Gastroesophageal sphincter (tissue), 4 donors: ENCODE data around the gene APP. TPM values are rescaled to one million over a fixed set of nuclear protein-coding genes. Genes with fewer than 3 reads are reported as not detected.

Experiments used
- ATAC-seq: fragments of 150-250 bp; one replicate; pipeline ENCODE4 v1.9.1; 2016; ENCODE audit warnings: mild to moderate bottlenecking, moderate library complexity
- H3K27ac ChIP-seq, 4 donors: fragments of 200-600 bp; sonication (generic) in 3 of 4; 1 replicate in 3 of 4; 2 replicates in 1 of 4; pipeline ENCODE4 v1.5.1; 2016 to 2019
- H3K27me3 ChIP-seq: fragments of 200-600 bp; sonication (generic); one replicate; pipeline ENCODE4 v1.5.1; 2019
- H3K36me3 ChIP-seq, 2 donors: fragments of 200-600 bp; sonication (generic); one replicate each; pipeline ENCODE4 v1.5.1; 2019; ENCODE audit warnings: control low read depth in 1 of 2
- H3K4me1 ChIP-seq, 3 donors: fragments of 200-600 bp; sonication (generic); 1 replicate in 2 of 3; 2 replicates in 1 of 3; pipeline ENCODE4 v1.5.1; 2016 to 2019; ENCODE audit warnings: control low read depth in 2 of 3
- H3K4me3 ChIP-seq, 2 donors: fragments of 200-600 bp; sonication (generic); one replicate each; pipeline ENCODE4 v1.5.1; 2019; ENCODE audit warnings: mild to moderate bottlenecking in 1 of 2, moderate library complexity in 1 of 2
- H3K9me3 ChIP-seq, 3 donors: fragments of 200-600 bp; sonication (generic); one replicate each; pipeline ENCODE4 v1.5.1; 2017 to 2019; ENCODE audit warnings: control low read depth in 2 of 3
- EP300 ChIP-seq: sonication (generic); formaldehyde crosslinking; IDR thresholded peaks from one replicate; pipeline ENCODE4 v1.6.1; 2017; ENCODE audit warnings: antibody characterized with exemption, mild to moderate bottlenecking
- POLR2A ChIP-seq, 2 donors: fragments of 450-650 bp; IDR thresholded peaks; one replicate each; pipeline ENCODE4 v1.6.1; 2017; ENCODE audit warnings: antibody characterized with exemption in 2 of 2, mild to moderate bottlenecking in 2 of 2, moderate library complexity in 1 of 2
- POLR2AphosphoS5 ChIP-seq: sonication (generic); formaldehyde crosslinking; IDR thresholded peaks from one replicate; pipeline ENCODE4 v1.6.1; 2017; ENCODE audit warnings: antibody characterized with exemption
- WGBS, 2 donors: methylation state at CpG; one replicate each; pipeline ENCODE4 v1.1.5; 2018; ENCODE audit warnings: low coverage in 1 of 2; 5-methylcytosine and 5-hydroxymethylcytosine counted together
- total RNA-seq, 4 donors: library from RNA; depleted of rRNA; stranded (reverse); fragments of >200 nt; gene quantifications; one replicate each; pipeline ENCODE4 v1.1.0, GENCODE V29; 2016
- TF ChIP-seq, protein P1 (sequence below), 4 experiments: fragments of 200-600 bp in 2 of 4; fragments of 450-650 bp in 2 of 4; sonication (generic) in 1 of 4; IDR thresholded peaks; one replicate each; pipeline ENCODE4 v1.5.1; 2017 to 2019; ENCODE audit warnings: antibody characterized with exemption in 4 of 4, mild to moderate bottlenecking in 2 of 4, moderate library complexity in 2 of 4

Gene APP
- total RNA-seq, 4 donors from 2014 or later = 282 to 724 (median 545) TPM

DNA sequence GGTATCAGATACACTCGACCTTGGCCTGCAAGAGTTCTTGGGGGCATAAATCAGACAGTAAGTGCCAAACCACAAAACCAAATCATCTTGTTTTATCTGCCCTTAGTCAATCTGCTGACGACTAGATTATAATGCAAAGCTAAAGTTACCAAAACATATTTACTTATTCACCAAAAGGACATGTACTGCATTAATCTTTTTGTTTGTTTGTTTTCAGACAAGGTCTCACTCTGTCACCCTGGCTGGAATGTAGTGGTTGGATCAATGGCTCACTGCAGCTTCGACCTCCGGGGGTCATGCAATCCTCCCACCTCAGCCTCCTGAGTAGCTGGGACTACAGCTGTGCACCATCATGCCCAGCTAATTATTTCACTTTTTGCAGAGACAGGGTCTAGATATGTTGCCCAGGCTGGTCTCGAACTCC is 114.7 kb downstream of the APP start:
- Histone ChIP-seq H3K4me1 (peaks cover 0 to 39% (median 3%) of the 10 kb centered on the region in 3 donors), H3K27me3 (no peaks in the 10 kb centered on the region), H3K27ac (no peak overlapping the region), H3K36me3 (peaks cover 0 to 20% of the 10 kb centered on the region in 2 donors), H3K4me3 (no peak overlapping the region), H3K9me3 (no peaks in the 10 kb centered on the region)
- TF ChIP-seq POLR2A (IDR thresholded peaks at IDR 0.05) = no peak
- TF ChIP-seq POLR2AphosphoS5 = no peak
- TF ChIP-seq, protein P1, sequence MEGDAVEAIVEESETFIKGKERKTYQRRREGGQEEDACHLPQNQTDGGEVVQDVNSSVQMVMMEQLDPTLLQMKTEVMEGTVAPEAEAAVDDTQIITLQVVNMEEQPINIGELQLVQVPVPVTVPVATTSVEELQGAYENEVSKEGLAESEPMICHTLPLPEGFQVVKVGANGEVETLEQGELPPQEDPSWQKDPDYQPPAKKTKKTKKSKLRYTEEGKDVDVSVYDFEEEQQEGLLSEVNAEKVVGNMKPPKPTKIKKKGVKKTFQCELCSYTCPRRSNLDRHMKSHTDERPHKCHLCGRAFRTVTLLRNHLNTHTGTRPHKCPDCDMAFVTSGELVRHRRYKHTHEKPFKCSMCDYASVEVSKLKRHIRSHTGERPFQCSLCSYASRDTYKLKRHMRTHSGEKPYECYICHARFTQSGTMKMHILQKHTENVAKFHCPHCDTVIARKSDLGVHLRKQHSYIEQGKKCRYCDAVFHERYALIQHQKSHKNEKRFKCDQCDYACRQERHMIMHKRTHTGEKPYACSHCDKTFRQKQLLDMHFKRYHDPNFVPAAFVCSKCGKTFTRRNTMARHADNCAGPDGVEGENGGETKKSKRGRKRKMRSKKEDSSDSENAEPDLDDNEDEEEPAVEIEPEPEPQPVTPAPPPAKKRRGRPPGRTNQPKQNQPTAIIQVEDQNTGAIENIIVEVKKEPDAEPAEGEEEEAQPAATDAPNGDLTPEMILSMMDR (IDR thresholded peaks at IDR 0.05) = no peak
- no peak for TF ChIP-seq EP300
- ATAC-seq = no peak
- 88 to 89% methylated on average over 4 to 5 of the region's 5 CpGs for WGBS, 2 donors

DNA sequence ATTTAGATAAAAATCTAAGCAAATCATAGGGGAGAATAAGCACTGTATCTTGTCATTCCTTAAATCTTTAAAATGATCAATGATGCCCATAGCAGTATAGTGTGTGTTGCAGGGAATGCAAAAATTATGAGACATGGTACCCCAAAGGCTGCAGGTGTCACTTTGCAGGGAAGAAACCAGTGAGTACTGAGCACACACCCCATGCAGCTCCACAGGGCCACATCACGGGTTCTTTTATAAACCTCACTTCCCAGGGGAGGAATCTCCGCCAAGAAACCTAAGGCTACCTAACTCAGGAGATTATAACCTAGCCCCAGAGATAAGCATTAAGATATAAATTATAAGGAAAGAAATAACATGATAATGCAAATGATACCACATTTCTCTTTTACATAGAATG is 115.6 kb downstream of the APP start:
- peaks cover 0 to 31% (median 0%) of the 10 kb centered on the region in 3 donors for H3K4me1 ChIP-seq

DNA sequence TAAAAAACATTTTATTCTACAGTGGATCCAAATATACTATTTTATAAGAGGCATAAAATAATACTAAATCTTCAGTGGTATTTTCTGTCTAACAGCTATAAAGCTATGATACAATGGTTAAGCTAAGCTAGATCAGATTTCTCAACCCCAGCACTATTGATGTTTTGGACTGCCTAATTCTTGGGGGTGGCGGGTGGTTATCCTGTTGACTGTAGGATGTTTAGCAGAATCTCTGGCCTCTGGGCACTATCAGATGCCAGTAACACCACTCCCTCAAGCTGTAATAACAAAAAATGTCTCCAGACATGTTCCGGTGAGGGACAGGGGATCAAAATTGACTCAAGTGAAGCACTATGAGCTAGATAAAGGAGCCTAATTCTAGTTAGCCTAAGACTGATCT is 118.5 kb downstream of the APP start:
- H3K4me1 ChIP-seq = peaks cover 0 to 21% (median 0%) of the 10 kb centered on the region in 3 donors
- TF ChIP-seq POLR2A (IDR thresholded peaks at IDR 0.05) (no peak), POLR2AphosphoS5 (no peak), EP300 (no peak)
- TF ChIP-seq, protein P1 (IDR thresholded peaks at IDR 0.05) = no peak
- WGBS, 2 donors = 92 to 93% methylated on average over 2 of the region's 2 CpGs
- peaks cover 0 to 57% of the 10 kb centered on the region in 2 donors for H3K36me3 ChIP-seq
- ATAC-seq = no peak
- H3K27ac ChIP-seq = no peak overlapping the region
- H3K9me3 ChIP-seq = no peaks in the 10 kb centered on the region
- H3K4me3 ChIP-seq = no peak overlapping the region
- no peaks in the 10 kb centered on the region for H3K27me3 ChIP-seq

More for the DNA sequence above, 115.6 kb downstream of the APP start:
- no peaks in the 10 kb centered on the region for H3K27me3 ChIP-seq
- ATAC-seq = no peak
- no peak overlapping the region for H3K27ac ChIP-seq
- no peaks in the 10 kb centered on the region for H3K9me3 ChIP-seq
- TF ChIP-seq, protein P1 (IDR thresholded peaks at IDR 0.05) = no peak
- TF ChIP-seq POLR2A (IDR thresholded peaks at IDR 0.05) (no peak), POLR2AphosphoS5 (no peak), EP300 (no peak)
- H3K4me3 ChIP-seq = no peak overlapping the region
- 27 to 40% methylated on average over 2 of the region's 2 CpGs for WGBS, 2 donors
- peaks cover 0 to 28% of the 10 kb centered on the region in 2 donors for H3K36me3 ChIP-seq

DNA sequence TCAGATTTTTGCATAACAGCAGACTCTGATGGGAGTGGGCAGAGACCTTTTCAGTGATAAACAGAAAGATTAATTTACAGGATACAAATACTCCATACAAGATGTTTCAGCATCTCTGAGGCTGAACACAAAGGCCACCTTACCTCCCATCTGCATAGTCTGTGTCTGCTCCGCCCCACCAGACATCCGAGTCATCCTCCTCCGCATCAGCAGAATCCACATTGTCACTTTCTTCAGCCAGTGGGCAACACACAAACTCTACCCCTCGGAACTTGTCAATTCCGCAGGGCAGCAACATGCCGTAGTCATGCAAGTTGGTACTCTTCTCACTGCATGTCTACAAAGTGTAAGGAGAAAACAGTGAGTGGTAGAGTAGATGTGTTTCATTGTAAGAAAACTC is 119.7 kb downstream of the APP start:
- Histone ChIP-seq H3K4me1 (peaks cover 0 to 12% (median 0%) of the 10 kb centered on the region in 3 donors), H3K27ac (no peak overlapping the region), H3K9me3 (no peaks in the 10 kb centered on the region), H3K4me3 (no peak overlapping the region), H3K36me3 (peaks cover 0 to 61% of the 10 kb centered on the region in 2 donors), H3K27me3 (no peaks in the 10 kb centered on the region)
- TF ChIP-seq POLR2A (IDR thresholded peaks at IDR 0.05) = no peak
- no peak for TF ChIP-seq POLR2AphosphoS5
- TF ChIP-seq EP300 = no peak
- TF ChIP-seq, protein P1 (IDR thresholded peaks at IDR 0.05) = no peak
- no peak for ATAC-seq
- 93 to 98% methylated on average over 3 to 6 of the region's 6 CpGs for WGBS, 2 donors

DNA sequence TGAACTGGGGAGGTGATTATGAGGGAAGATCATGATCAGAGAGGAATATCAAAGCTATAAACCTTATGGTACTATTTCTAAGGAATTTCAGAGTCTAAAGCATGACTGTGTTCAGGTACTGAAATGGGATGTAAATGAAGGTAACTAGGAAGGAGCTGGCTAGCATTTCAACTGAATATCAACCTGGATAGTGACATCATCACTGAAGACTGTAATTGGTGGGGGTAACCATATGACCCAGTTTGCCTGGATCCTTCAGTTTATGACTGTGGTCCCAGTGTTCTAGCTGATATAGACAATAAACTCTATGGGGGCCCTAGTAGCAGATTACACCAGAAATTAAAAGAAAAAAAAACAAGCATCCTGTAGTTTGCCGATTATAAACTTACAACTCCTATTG is 120.8 kb downstream of the APP start:
- Histone ChIP-seq H3K4me1 (peaks cover 0 to 2% (median 0%) of the 10 kb centered on the region in 3 donors), H3K4me3 (no peak overlapping the region), H3K27ac (no peak overlapping the region), H3K27me3 (no peaks in the 10 kb centered on the region), H3K36me3 (peaks cover 0 to 65% of the 10 kb centered on the region in 2 donors), H3K9me3 (no peaks in the 10 kb centered on the region)
- WGBS, 2 donors = 92 to 100% methylated on average over 1 of the region's 1 CpG
- TF ChIP-seq, protein P1 (IDR thresholded peaks at IDR 0.05) = no peak
- no peak for TF ChIP-seq EP300
- TF ChIP-seq POLR2AphosphoS5 = no peak
- TF ChIP-seq POLR2A (IDR thresholded peaks at IDR 0.05) = no peak
- ATAC-seq = no peak
